ENCODE measurements around the gene LEMD1.
"Not testable (repeated sequence)": the region's sequence is repeated elsewhere in the genome, so short reads cannot be mapped to it uniquely, and the experiment has no call there.

The LEMD1 gene

DNA sequence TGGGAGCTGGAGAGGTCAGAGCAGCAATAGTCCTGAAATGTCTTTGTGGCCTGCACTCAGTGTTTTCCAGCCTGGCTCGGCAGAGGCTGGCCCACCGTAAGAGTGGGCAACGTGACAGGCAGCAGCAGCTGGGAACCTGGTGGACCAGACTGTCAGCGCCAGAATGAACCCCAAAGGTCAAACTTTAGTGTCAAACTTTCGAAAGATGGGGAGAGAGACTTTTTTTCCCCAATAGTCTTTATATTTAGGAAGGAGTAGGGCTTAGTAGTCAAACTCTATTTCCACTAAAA is 23.7 kb upstream of the LEMD1 start:
- no peak for DNase-seq

DNA sequence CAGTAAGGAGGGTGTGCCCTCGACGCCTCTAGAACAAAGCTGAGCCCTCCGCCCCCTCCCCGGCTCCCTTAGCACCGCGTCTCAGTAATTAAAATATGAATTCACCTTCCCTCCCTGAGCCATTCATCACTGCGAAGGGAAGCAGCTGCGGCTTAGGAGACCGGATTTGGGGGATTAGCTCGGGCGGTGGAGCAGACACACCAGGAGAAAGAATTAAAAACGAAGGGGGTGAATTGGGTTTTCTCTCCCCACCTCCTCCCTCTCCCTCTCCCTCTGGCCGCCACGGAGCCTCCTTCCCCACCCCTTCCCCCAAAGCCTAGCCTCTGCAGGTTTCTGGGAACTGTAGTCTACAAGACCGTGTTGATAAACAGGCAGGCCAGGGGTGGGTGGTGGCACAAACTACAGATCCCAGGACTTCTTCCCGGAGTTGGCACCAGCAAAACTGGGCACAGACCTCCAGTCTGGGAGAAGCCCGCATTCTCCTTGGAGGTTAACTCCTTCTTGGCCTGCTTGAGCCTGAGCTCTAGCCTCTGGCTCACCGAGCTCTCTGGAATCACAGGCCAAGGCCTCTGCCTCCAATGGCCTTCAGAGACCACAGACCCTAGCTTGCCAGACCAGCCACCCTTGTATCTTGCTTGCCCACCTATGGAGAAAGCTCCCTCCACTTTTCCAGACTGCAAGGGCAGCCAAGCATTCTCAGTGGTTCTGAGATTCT is 23.2 kb upstream of the LEMD1 start:
- DNase-seq: peak; percentile 84

DNA sequence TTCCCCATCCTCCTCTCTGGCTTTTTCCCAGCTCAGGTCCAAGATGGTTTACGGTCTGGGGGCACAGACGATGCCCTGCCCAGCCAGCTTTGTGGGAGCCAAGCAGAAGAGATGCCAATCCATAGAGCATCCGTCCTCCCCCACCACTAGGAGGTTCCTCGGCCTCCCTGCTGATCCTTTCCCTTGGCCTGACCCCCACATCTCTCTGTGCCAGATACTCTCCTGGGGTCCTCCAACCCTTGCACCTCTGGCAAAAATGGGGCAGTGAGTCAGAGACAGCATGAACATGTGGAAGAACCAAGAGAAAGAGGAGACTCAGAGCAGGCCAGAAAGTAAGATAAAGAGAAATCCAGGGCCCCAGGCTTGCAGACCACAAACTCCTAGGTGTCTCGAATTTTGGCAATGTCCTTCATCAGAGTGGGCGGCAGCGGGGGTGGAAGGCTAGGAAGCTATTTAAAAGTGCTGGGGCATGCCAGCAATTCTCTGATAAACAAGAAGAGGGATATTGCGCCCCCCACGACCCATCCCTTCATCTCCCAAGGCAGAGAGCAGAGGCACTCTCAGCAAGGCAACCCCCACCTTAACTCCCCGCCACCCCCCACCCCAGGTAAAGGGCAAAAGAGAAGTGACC is 22.6 kb upstream of the LEMD1 start:
- no peak for DNase-seq

DNA sequence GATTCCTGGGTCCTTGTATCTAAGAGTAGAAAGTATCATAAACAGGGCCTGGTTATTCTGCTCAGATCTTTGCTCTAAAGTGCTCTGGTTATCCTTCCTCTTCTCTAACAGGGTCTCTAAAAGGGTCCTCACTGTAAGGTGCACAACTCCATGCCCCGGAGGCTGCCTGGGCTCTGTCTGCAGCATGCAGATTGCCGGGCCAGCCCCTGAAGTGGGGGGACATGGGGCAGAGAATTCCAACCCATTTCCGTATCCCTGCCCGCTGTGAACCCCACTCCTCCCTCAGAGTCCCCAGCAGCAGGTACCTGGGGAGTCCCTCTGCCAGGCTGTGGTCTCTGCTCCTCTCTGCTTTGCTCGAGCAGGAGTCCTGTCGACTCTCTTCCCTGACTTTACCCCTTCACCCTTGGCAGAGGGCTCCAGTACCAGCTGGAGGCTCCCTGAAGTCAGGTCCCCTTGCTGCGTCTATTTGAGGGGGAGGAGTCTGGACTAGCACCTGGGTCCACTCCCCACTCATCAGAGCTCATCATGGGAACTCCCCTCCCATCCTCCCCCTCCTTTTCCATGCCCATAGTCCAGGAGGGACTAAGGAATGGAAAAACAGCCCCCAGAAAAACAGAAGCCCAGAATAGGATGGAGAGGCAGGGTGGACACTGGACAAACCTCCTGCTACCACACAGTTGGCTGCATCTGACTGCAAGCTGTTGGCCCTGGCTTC is 21.9 kb upstream of the LEMD1 start:
- no peak for DNase-seq

DNA sequence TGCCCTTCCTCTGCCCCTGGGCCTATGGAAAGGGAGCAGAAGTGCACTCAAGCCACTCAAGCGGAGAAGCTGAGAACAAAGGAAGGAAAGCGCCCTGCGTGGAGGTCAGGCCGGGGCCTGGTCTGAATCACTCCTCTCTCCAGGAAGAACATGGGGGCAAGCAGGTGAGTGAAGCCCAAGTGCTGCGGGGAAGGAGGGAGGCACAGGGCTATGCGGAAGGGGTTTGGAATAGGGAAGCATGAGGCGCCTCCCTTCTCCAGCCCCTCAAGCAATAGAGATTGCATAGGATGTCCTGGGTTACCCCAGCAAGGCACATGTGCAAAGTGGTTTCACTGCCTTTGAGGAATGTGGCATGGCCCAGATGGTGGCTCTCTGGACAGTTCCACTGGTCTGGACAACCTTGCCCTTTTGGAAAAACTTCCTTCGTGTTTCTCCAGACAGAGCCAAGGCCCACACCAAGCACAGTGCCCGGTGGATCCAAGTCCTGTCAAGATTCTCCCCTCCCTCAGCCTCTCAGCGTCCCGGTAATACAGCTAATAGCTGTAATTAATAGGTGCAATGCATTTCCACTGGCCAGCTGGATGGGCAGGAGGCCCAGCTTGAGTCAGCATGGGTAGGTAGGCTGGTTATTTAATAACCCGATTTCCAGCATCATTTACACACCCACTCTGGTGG is 20.3 kb upstream of the LEMD1 start:
- peak; percentile 85 for DNase-seq

DNA sequence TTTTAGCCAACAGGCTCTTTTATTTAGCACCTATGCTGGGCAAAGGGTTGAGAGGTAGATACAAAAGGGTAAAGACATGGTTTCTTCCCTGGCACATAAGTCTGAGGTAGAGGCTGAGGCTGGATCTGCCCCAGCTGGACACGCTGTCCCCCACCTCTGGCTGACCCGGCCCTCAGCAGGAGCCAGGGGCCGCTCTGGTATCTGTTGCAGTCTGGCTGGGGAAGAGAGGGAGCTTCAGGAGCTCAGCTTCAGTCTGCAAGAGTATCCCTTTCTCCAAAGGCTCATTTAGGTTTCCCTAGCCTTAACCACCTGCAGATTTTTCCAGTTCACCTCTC is 19.8 kb upstream of the LEMD1 start:
- DNase-seq: no peak

DNA sequence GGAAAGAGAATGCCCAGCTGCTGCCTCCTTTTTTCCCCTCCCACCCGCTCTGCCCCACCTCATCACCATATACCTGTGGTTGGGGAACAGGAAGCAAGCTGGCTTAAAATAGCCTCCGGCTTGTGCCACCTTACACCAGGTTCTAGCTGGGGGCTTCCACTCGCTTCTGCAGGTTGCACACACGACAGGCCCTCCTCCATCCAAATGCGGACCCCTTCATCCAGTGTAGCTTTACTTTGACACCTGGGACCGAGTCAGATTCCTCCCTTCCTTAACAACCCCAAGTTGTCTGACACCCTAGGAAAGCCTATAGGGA is 19.4 kb upstream of the LEMD1 start:
- DNase-seq: no peak

DNA sequence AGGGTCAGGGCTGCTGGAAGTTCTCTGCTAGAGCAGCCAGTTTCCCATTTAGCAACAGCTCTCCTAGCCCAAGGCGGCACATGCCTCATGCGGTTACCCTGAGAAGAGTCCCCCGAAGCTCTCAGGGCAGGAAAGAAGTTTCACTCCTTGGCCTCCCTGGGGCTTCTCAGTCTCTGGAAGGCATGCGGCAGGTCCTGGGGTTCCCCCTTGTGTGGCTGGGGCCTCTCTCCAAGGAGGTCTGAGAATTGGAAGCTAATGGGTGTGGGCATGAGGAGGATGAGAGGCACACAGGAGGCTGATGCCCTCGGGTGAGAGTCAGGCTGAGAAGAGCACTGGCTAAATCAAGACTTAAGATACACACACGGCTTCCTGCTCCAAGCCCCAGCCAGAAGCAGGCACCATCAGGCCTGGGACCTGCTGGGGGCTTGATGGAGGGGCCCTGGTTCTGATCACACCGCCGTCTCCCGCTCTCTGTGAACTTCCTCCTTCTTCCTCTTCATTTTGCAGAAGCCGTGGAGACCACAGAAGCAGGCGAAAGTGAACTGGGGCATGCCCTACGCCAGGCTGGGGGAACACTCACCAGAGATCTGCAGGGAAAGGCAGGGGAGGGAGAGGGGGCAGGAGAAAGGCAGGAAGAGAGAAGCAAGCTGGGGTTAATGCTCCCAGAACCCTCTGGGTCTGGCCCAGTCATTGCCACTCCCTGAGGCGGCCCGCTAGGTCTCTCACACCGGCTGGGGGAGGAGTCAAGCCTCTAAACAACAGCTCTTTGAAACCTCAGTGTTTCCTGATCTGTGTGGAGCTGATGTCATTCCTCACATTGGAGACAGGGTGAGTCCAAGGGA is 18.8 kb upstream of the LEMD1 start:
- DNase-seq: peak; percentile 47

DNA sequence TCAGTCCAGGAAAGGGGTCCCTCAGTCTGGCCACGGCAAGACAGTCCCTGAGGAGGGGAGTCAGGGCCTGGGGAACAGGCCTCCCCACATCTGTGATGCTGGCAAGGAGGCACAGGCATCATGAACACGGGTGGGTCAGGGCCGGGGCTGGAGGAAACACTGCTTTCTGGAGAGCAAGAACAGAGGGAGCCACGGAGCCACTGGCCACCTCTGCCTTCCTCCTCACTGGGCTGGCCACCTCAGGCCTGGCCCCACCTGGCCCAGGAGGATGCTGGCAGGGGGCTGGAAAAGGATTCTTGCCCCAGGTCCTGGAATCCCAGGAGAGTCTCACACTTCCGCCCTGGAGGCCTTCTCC is 18.2 kb upstream of the LEMD1 start:
- no peak for DNase-seq

DNA sequence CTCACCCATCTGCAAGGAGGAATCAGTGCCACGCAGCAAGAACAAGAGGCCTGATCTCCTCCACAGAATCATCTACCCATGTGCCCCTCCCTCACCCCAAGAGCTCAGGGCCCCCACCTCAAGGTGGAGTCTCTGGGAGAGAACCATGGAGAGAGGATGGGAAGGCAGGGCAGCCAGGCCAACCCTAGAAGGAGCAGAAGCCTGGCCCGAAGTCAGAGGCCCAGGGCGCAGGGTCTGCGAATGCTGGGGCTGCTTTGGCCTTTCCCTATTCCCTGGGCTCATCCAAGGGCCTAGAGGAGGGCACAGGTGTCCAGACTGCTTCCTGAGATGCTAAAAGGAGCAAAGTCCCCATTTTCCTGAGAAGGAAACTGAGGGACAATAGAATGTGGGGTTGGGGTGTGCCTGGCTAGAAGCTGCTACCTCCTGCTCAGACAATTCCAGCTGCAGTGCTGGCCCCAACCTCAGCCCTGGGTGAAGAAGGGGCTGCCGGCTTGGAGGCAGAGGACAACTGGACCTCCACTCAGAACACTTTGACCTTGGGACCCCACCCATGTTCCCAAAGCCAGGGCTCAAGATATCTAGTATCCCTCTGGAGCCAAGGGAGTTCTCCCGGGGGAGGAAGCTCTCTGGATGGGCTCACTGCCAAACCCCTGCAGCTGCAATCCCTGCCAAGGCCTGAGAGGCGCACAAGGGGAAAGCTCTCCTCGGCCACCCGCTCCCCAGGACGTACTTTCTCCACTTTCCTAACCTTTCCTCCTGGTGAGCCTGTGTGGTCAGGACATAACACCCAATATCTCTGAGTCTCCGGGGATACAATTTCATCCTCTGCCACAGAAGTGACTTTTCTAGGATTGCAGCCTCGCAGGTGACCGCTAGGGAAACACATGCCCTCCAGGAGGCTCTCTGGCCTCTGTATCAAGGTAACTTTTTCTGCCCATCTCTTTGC is 16.6 kb upstream of the LEMD1 start:
- DNase-seq: peak; percentile 50

DNA sequence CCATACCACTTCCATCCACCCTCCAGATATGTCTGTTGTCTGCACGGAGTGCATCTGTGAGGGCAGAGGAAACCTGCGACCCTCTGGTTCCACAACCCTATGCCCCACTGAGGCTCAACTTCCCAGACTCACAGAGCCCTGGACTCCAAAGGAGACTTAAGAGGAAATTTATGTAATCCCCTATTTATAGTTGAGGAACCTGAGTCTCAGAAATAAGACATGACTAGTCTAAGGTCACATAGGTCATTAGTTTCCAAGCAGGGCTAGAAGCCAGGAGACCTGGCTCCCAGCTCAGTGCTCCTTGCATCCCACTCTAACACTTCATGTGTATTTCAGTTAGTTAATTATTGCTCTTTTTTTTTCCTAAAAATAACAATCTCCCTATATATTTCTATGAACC is 15.7 kb upstream of the LEMD1 start:
- DNase-seq: no peak

DNA sequence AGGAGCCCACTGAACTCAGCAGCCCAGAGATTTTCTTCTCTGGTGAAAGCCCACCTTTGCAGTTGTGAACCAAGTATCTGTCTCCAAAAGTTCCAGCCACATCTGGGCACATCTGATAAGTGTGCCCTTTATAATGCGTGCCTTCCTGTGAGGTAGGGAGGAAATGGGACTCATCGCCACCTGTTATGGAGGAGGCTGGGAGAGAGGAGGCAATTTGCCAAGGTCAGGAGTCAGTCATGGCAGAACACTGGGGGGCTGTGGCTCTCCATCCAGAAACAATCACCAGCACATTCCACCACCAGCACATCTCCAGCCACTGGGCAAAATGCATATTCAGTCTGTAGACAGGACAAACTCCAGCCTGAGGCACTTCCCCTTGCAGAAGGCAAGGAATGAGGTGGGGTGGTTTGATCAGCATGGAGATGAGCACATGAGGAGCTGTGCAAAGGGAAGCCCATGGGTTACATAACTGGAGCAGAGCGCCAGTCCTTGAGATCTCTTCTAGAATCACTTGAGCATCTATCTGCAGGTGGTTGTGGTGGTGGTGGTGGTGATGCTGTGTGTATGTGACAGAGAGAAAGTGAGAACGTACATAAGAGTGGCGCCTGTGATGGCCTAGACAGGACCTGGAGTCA is 15.0 kb upstream of the LEMD1 start:
- no peak for DNase-seq

DNA sequence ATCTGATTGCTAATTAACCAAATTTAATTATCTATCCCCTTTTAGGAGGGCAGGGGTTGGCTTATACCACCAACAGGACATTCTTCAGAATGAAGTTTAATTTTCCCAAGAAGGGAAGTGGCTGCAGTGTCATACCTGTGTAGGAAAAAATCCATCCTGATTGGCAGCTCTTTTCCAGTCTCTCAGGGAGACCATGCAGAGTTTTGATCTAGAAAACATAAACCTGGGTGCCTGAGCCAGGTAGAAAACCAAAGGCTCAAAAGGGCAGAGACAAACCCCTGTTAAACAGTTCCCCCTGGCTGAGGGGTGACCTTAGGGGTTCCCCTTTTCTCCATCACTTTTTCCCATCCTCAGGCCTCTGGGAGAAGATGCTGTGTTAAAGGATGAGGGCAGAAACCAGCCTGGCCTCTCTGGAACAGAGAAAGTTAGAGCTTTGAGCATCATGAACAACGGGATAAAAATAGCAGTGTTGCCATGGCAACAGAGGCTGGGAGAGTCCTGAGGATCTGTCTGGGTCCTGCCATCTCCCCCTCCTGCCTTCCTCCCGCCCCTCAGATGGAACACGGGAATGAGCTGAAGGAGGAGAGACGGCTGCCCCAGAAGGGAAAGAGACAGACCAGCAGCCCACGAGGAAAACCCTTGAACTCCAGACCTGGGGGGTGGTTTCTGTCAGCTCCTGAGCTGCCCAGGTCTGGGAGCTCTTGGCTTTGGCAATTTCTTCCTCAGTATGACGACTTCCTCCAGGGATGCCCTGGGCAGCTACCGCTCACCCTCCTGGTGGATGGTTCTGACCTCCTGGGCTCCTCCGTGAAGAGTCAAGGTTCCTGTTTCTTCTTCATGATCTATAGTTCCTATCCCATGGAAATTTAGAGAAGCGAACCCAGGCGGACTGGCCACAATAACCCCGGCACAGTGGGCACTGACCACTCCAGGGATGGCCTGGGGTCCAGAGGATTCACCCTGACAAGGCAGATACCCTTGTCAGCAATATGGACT is 14.0 kb upstream of the LEMD1 start:
- DNase-seq: peak; percentile 24

DNA sequence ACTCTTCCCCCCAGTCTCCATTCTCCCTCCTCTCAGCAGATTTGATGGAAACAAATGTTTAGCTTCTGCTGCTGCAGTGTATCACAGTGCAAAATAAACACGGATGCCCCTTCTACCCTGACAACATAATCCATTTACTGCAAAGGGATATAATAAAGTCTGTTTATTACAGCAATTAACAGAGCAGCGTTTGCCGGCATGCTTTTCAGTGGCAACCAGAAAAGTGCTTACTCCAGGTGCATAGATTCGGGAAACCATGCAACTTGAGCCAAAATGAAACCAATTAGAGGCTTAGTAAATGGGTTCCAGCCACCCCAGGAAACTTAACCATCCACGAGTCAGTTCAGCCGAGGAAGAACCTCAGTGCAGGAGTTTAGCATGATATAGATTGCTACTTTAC is 12.9 kb upstream of the LEMD1 start:
- peak; percentile 51 for DNase-seq

DNA sequence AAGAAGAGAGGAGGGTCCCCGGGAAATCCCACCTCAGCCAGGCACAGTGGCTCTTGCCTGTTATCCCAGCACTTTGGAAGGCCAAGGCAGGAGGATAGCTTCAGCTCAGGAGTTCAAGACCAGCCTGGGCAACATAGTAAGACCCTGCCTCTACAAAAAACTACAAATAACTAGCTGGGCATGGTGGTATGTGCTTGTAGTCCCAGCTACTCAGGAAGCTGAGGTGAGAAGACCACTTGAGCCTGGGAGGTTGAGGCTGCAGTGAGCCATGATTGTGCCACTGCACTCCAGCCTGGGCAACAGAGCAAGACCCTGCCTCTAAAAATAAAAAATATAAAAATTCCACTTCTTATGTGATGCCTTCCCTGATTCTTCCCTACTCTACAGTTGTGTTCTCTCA is 10.8 kb upstream of the LEMD1 start:
- DNase-seq: not testable (repeated sequence)

DNA sequence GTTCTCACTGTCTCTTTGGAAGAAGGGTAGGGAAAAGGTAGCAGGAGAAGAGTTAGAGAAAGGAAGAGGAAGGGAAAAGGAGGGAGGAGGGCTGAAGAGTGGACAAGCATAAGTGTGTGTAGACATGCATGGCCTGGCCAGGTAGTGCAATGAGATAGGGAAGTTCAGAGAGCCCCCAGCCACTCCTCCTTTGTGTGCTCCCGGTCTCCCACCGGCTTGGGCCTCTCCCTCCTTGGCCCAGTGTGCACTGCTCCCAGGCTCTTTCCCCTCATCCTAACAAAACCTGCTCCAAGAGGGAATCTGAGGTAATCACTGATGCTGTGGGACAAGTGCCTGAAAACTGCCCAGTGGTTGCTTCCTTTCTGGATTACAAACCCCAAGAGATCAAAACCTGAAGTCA is 10.3 kb upstream of the LEMD1 start:
- DNase-seq: no peak

DNA sequence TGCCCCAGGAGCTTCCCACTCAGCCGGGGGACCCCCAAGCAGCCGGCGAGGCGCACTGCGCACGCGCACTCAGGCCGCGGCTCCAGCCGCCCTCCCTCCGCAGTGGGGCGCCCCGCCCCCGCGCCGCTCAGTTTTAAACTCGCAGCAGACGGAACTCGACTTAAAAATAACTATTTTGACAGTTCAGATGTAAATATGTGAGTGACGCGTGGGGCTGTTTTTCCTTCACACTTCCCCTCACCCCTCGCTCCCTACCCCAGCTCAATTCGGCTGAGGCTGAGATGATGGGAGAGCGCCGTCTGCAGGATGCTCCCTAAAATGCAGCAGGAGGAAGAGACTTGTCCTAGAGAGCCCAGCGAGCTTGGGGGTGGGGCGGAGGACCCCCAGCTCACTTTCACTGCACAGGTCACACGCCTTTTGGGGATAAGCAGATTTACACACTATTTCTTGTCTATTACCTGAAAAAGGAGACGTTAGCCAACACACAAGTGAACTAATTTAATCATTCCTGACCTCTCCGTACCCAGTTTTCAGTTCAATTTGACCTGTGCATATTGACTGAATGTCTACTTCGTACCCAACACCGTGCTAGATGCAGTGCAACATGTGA is 8.9 kb upstream of the LEMD1 start:
- DNase-seq: peak; percentile 26

DNA sequence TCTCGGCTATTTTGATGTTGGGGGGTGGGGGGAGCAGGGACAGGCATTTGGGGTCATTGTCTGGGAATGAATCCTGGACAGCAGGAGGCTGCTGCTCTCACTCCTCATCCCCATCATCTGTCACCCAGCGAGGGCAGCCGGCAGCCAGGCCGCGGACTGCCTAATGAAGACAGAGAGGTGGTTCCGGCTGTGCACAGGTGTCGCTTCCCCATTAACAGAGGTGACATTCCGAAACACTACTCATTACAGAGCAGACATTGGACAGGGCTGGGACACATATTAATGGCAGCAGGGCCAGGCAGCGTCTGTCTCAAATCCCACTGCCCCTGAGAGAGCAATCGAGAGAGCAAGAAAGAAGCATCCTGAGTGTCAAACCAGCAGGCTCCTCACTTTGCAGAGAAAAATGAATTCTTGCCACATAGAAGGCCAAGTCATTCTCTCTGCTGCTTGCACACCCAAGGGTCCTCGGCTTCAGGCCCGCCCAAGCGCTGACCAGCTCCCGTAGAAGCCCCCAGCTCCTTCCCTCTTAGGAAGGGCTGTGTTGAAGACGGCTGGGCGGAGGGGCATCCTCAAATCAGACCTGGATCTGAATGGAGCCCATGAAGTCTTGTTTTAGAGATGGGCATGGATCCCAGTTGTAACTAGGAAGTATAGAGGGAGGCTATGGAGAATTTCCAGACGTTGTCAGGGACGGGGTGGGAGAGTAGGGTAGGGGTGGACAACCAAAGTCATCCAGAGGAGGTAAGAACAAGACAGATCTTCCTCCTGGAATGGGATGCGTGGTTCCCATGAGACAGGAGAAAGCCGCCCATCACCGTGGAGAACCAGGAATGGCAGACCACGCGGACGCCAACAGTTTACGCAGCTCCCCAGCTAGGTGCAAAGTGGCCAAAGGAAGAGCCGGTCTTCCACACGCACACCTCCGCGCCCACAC is 8.2 kb upstream of the LEMD1 start:
- DNase-seq: no peak

All from NCI-H146 (cell line).